HepG2 (cell line): ENCODE measurements around the gene RCC1. TPM values are rescaled to one million over a fixed set of nuclear protein-coding genes. Genes with fewer than 3 reads are reported as not detected.
A peak's percentile ranks its signal among the peaks of the same experiment; 100 is the strongest.

ENCODE experiments used
- IRF9 ChIP-seq: sonication (generic); formaldehyde crosslinking; IDR thresholded peaks from 2 replicates; pipeline ENCODE4 v1.8.0; 2022; ENCODE audit warnings: missing genetic modification reagents, mild to moderate bottlenecking, borderline replicate concordance
- MED1 ChIP-seq: sonication (generic); formaldehyde crosslinking; IDR thresholded peaks from 2 replicates; pipeline ENCODE4 v1.4.0; 2020; ENCODE audit warnings: missing genetic modification reagents
- NFIB ChIP-seq: sonication (generic); formaldehyde crosslinking; IDR thresholded peaks from 2 replicates; pipeline ENCODE4 v1.9.0; 2021; ENCODE audit warnings: missing genetic modification reagents, mild to moderate bottlenecking, borderline replicate concordance
- PHF21A ChIP-seq: sonication (generic); formaldehyde crosslinking; IDR thresholded peaks from 2 replicates; pipeline ENCODE4 v1.5.0; 2020; ENCODE audit warnings: mild to moderate bottlenecking, missing genetic modification reagents
- SNAI1 ChIP-seq: sonication (generic); formaldehyde crosslinking; IDR thresholded peaks from 2 replicates; pipeline ENCODE4 v1.5.0; 2020; ENCODE audit warnings: mild to moderate bottlenecking, missing genetic modification reagents, borderline replicate concordance
- SOX6 ChIP-seq, 2 experiments: fragments of 450-650 bp in 1 of 2; sonication (generic) in 1 of 2; formaldehyde crosslinking in 1 of 2; IDR thresholded peaks; 2 replicates each; pipeline versions ENCODE4 v1.4.0 to v1.6.1; 2017 to 2020; ENCODE audit warnings: antibody characterized with exemption in 1 of 2, mild to moderate bottlenecking in 1 of 2, missing genetic modification reagents in 1 of 2
- TEF ChIP-seq: sonication (generic); formaldehyde crosslinking; IDR thresholded peaks from 2 replicates; pipeline ENCODE4 v1.5.0; 2020; ENCODE audit warnings: missing genetic modification reagents
- TFDP2 ChIP-seq: sonication (generic); formaldehyde crosslinking; IDR thresholded peaks from 2 replicates; pipeline ENCODE4 v1.4.0; 2020; ENCODE audit warnings: missing genetic modification reagents
- ZBTB33 ChIP-seq: sonication (generic); formaldehyde crosslinking; IDR thresholded peaks from 2 replicates; pipeline ENCODE4 v1.4.0; 2020; ENCODE audit warnings: missing genetic modification reagents
- ZNF12 ChIP-seq: sonication (generic); formaldehyde crosslinking; IDR thresholded peaks from 2 replicates; pipeline ENCODE4 v1.5.0; 2020; ENCODE audit warnings: missing genetic modification reagents
- ZNF317 ChIP-seq: sonication (generic); formaldehyde crosslinking; IDR thresholded peaks from 2 replicates; pipeline ENCODE4 v1.5.0; 2020; ENCODE audit warnings: mild to moderate bottlenecking, missing genetic modification reagents
- ZNF331 ChIP-seq: sonication (generic); formaldehyde crosslinking; IDR thresholded peaks from 2 replicates; pipeline ENCODE4 v1.4.0; 2020; ENCODE audit warnings: missing genetic modification reagents
- ZNF451 ChIP-seq: sonication (generic); formaldehyde crosslinking; IDR thresholded peaks from 2 replicates; pipeline ENCODE4 v1.5.0; 2020; ENCODE audit warnings: mild to moderate bottlenecking, missing genetic modification reagents
- ZNF557 ChIP-seq: sonication (generic); formaldehyde crosslinking; IDR thresholded peaks from 2 replicates; pipeline ENCODE4 v1.4.0; 2020; ENCODE audit warnings: missing genetic modification reagents
- ZNF597 ChIP-seq: sonication (generic); formaldehyde crosslinking; IDR thresholded peaks from 2 replicates; pipeline ENCODE4 v1.5.0; 2020; ENCODE audit warnings: missing genetic modification reagents
- ZNF607 ChIP-seq: sonication (generic); formaldehyde crosslinking; IDR thresholded peaks from 2 replicates; pipeline ENCODE4 v1.5.1; 2020; ENCODE audit warnings: missing genetic modification reagents, mild to moderate bottlenecking, borderline replicate concordance
- ZNF639 ChIP-seq: conservative IDR thresholded peaks from 2 replicates; pipeline ENCODE4 v1.6.1; 2018; ENCODE audit warnings: missing genetic modification reagents
- ZNF674 ChIP-seq: sonication (generic); formaldehyde crosslinking; IDR thresholded peaks from 2 replicates; pipeline ENCODE4 v1.5.0; 2020; ENCODE audit warnings: low read depth, mild to moderate bottlenecking, missing genetic modification reagents
- ZNF83 ChIP-seq: sonication (generic); formaldehyde crosslinking; IDR thresholded peaks from 2 replicates; pipeline ENCODE4 v1.4.0; 2020; ENCODE audit warnings: missing genetic modification reagents, mild to moderate bottlenecking, borderline replicate concordance
- ZNF839 ChIP-seq: sonication (generic); formaldehyde crosslinking; IDR thresholded peaks from 2 replicates; pipeline ENCODE4 v1.4.0; 2020; ENCODE audit warnings: missing genetic modification reagents, mild to moderate bottlenecking, borderline replicate concordance
- ZSCAN22 ChIP-seq: sonication (generic); formaldehyde crosslinking; IDR thresholded peaks from 2 replicates; pipeline ENCODE4 v1.4.0; 2020; ENCODE audit warnings: mild to moderate bottlenecking, missing genetic modification reagents
- polyA plus RNA-seq, 8 experiments: library from polyadenylated mRNA; depleted of rRNA in 3 of 8; stranded (reverse) in 7 of 8; unstranded in 1 of 8; fragments of >200 nt; fragmentation: Illumina TruSeq in 4 of 8; extraction: Trizol in 4 of 8; gene quantifications; 2 replicates each; pipeline versions ENCODE4 v1.2.1 to v1.2.3, GENCODE V29; 2011 to 2016; ENCODE audit warnings: low read depth in 4 of 8, missing spikeins in 1 of 8, mixed read lengths in 1 of 8; ENCODE audit not compliant: insufficient read depth in 1 of 8
- total RNA-seq, 5 experiments: library from RNA; depleted of rRNA; stranded (reverse); fragments of >200 nt; fragmentation: Illumina TruSeq; extraction: Trizol; gene quantifications; 2 replicates each; pipeline ENCODE4 v1.2.3, GENCODE V29; 2016; ENCODE audit warnings: low read depth in 1 of 5

Gene RCC1
- total and polyA plus RNA-seq, 2 of the 13 experiments (the other 11 are each of a cell fraction or from before 2014, with no cell fraction given): 47.2 to 80.8 TPM

- TF ChIP-seq IRF9 (CRISPR knock-in tag) (peak; percentile 84; the same call in 1 of the 2 replicates), MED1 (CRISPR knock-in tag) (peak; percentile 86), ZSCAN22 (CRISPR knock-in tag) (no peak; the same call in 1 of the 2 replicates), TFDP2 (CRISPR knock-in tag) (peak; percentile 95), ZNF607 (CRISPR knock-in tag) (peak; percentile 29; the same call in 1 of the 2 replicates), ZNF639 (CRISPR knock-in tag) (no peak; the same call in 1 of the 2 replicates), ZNF451 (peak; percentile 68; the same call in 1 of the 2 replicates), ZNF12 (CRISPR knock-in tag) (no peak; the same call in 1 of the 2 replicates), ZNF331 (CRISPR knock-in tag) (peak; percentile 82), SOX6 (IDR thresholded peaks at IDR 0.05) (no peak), SOX6 (CRISPR knock-in tag; IDR thresholded peaks at IDR 0.05) (peak; percentile 69), ZNF839 (CRISPR knock-in tag) (peak; percentile 83), PHF21A (CRISPR knock-in tag) (peak; percentile 60), SNAI1 (CRISPR knock-in tag) (peak; percentile 67; the same call in 1 of the 2 replicates), ZNF557 (0 out of 2 replicates have a peak, but pooled peaks have one; percentile 18), TEF (CRISPR knock-in tag) (no peak), ZBTB33 (CRISPR knock-in tag) (0 out of 2 replicates have a peak, but pooled peaks have one; percentile 29), NFIB (no peak), ZNF597 (no peak), ZNF317 (CRISPR knock-in tag) (peak; percentile 54; the same call in 1 of the 2 replicates), ZNF674 (CRISPR knock-in tag) (no peak), ZNF83 (CRISPR knock-in tag) (peak; percentile 43; the same call in 1 of the 2 replicates)
These were observed 75.8 kb downstream of the RCC1 start (continued) for GRCh38 chr1:28581531-28582247.
